Osteocyte (in vitro differentiated cells): ENCODE measurements around the gene CSMD2. TPM values are rescaled to one million over a fixed set of nuclear protein-coding genes. Genes with fewer than 3 reads are reported as not detected.

Experiments
- DNase-seq: peaks from one replicate; pipeline ENCODE4 v3.0.0; 2021; ENCODE audit warnings: mixed read lengths; ENCODE audit not compliant: unreplicated experiment; ENCODE audit errors: extremely low spot score
- H3K27ac Mint-ChIP-seq: one replicate; pipeline ENCODE4 v1.8.0; 2021; ENCODE audit warnings: mild to moderate bottlenecking, mixed read lengths; ENCODE audit not compliant: unreplicated experiment
- H3K27me3 Mint-ChIP-seq: one replicate; pipeline ENCODE4 v1.8.0; 2021; ENCODE audit warnings: mixed read lengths; ENCODE audit not compliant: unreplicated experiment
- H3K36me3 Mint-ChIP-seq: one replicate; pipeline ENCODE4 v1.8.0; 2021; ENCODE audit warnings: mixed read lengths; ENCODE audit not compliant: unreplicated experiment
- H3K4me1 Mint-ChIP-seq: one replicate; pipeline ENCODE4 v1.8.0; 2021; ENCODE audit warnings: mixed read lengths; ENCODE audit not compliant: unreplicated experiment
- H3K4me3 Mint-ChIP-seq: one replicate; pipeline ENCODE4 v1.8.0; 2021; ENCODE audit warnings: mild to moderate bottlenecking, moderate library complexity, mixed read lengths; ENCODE audit not compliant: unreplicated experiment
- H3K9me3 Mint-ChIP-seq: one replicate; pipeline ENCODE4 v1.8.0; 2021; ENCODE audit warnings: mixed read lengths; ENCODE audit not compliant: unreplicated experiment
- CTCF ChIP-seq: fragments of 200-600 bp; sonication (generic); IDR thresholded peaks from 2 replicates; pipeline ENCODE4 v1.5.0; 2021; ENCODE audit warnings: antibody characterized with exemption, mild to moderate bottlenecking, moderate library complexity
- total RNA-seq: library from RNA; stranded (reverse); gene quantifications from 2 replicates; pipeline ENCODE4 v1.2.1, GENCODE V29; 2021

The CSMD2 gene
- total RNA-seq, 1 donor from 2014 or later: not detected

DNA sequence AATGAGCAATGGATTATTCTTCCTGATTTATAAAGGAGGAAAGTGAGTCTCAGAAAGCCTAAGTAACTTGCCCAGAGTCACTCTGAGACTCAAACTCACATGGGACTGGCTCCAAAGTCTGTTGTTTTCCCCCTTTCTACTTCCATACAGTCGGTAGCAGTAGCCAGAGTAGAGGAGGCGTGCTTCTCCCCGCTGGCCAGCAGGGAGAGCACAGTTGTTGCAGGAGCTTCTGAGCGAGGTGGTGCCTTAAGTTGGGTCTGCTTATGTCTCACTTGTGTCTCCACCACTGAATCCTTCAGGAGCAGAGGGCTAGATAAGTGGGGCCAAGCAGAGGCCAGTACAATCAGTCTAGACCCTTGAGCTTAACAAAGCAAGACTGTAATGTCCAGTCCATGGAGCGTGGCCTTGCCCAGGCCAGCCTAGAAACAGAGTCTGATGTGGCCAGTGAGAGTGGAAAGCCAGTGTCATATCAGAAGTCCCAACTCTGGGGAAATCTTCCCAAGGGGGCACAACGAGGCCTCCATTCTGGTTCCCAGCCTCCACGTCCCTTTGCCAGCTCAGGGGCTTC lies 510.7 kb downstream of the CSMD2 start:
- DNase-seq: peak; percentile 66
- no peak overlapping the region for H3K27ac Mint-ChIP-seq
- H3K4me1 Mint-ChIP-seq: no peaks in the 10 kb centered on the region
- no peaks in the 10 kb centered on the region for H3K9me3 Mint-ChIP-seq
- TF ChIP-seq CTCF: peak; percentile 30
- no peak overlapping the region for H3K4me3 Mint-ChIP-seq
- no peaks in the 10 kb centered on the region for H3K36me3 Mint-ChIP-seq
- H3K27me3 Mint-ChIP-seq: no peaks in the 10 kb centered on the region

DNA sequence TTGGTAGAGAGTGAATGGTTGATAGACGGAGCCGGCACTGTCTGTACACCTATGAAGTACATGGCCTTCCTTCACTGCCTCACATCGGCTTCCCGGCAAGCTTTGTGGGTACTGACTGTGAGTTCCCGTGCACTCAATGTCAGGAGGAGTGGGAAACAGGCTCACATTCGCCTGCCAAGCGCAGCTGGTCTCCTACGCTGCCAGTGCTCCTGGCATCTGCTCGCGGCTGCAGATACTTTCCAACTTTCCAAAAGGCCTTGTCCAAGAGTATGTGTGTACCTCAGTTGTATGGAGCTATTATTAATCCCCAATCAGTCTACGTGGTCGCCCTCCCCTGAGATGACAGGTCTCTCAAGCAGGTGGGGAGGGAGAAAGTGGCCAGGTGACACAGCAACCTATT lies 511.8 kb downstream of the CSMD2 start:
- no peak overlapping the region for H3K27ac Mint-ChIP-seq
- no peak for DNase-seq
- H3K4me1 Mint-ChIP-seq: no peaks in the 10 kb centered on the region
- no peak overlapping the region for H3K4me3 Mint-ChIP-seq
- H3K9me3 Mint-ChIP-seq: no peaks in the 10 kb centered on the region
- no peaks in the 10 kb centered on the region for H3K36me3 Mint-ChIP-seq
- TF ChIP-seq CTCF: no peak
- H3K27me3 Mint-ChIP-seq: no peaks in the 10 kb centered on the region

DNA sequence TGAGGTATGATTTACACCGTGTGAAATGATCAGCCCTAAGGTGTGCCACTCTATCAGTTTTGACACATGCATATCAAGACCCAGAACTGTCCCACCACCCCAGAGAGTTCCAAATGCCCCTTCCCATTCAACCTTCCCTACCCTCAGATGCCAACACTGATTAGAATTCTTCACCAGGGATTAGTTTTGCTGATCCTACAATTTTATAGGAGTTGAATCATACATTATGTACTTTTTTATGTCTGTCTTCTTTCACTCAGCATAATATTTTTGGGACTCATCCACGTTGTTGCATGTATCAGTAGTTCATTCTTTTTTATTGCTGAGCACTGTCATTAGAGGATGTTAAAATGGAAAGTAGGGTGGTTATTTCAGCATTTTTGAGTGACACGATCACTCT lies 514.3 kb downstream of the CSMD2 start:
- H3K27me3 Mint-ChIP-seq: no peaks in the 10 kb centered on the region
- no peaks in the 10 kb centered on the region for H3K9me3 Mint-ChIP-seq
- DNase-seq: no peak
- no peaks in the 10 kb centered on the region for H3K4me1 Mint-ChIP-seq
- no peak overlapping the region for H3K27ac Mint-ChIP-seq
- no peak for TF ChIP-seq CTCF
- no peaks in the 10 kb centered on the region for H3K36me3 Mint-ChIP-seq
- H3K4me3 Mint-ChIP-seq: no peak overlapping the region

GRCh38 chr1:33649759-33650158 lies 515.3 kb downstream of the CSMD2 start:
- no peak for TF ChIP-seq CTCF
- Mint-ChIP-seq H3K27me3 (no peaks in the 10 kb centered on the region), H3K4me3 (no peak overlapping the region), H3K36me3 (no peaks in the 10 kb centered on the region), H3K4me1 (no peaks in the 10 kb centered on the region), H3K27ac (no peak overlapping the region), H3K9me3 (no peaks in the 10 kb centered on the region)
- DNase-seq: peak; percentile 36

- no peaks in the 10 kb centered on the region for H3K9me3 Mint-ChIP-seq
- no peak for DNase-seq
- no peak for TF ChIP-seq CTCF
- H3K4me3 Mint-ChIP-seq: no peak overlapping the region
- H3K27ac Mint-ChIP-seq: no peak overlapping the region
- H3K36me3 Mint-ChIP-seq: no peaks in the 10 kb centered on the region
- no peaks in the 10 kb centered on the region for H3K4me1 Mint-ChIP-seq
- H3K27me3 Mint-ChIP-seq: no peaks in the 10 kb centered on the region
These were observed 521.8 kb downstream of the CSMD2 start for GRCh38 chr1:33643216-33643615.
